Measurements from ENCODE around the gene TNPO3.

The TNPO3 gene

GRCh38 chr7:128988372-128988771 is 66.5 kb downstream of the TNPO3 start:
- peaks cover 49% of the 10 kb centered on the region for H3K36me3 ChIP-seq (ENCODE audit: low read length)

GRCh38 chr7:128986609-128987008 is 68.3 kb downstream of the TNPO3 start:
- no peaks in the 10 kb centered on the region for H3F3A ChIP-seq (ENCODE audit: insufficient read depth)
- no peaks in the 10 kb centered on the region for H3K9me2 ChIP-seq (replicated peaks; ENCODE audit: insufficient read depth, low read length)
- no peak overlapping the region for H3K9ac ChIP-seq (ENCODE audit: low read length)
- no peaks in the 10 kb centered on the region for H4K20me1 ChIP-seq (ENCODE audit: low read depth, low read length)
- H3K79me2 ChIP-seq (ENCODE audit: insufficient read depth, low read length): no peaks in the 10 kb centered on the region
- no peak overlapping the region for H2AFZ ChIP-seq (ENCODE audit: low read depth, low read length, severe bottlenecking)
- no peaks in the 10 kb centered on the region for H3K27me3 ChIP-seq (ENCODE audit: low read length)
- H3K4me2 ChIP-seq (ENCODE audit: low read depth, low read length, poor library complexity, severe bottlenecking): no peak overlapping the region
- TF ChIP-seq EZH2phosphoT487 (conservative IDR thresholded peaks at IDR 0.05; ENCODE audit: low read length) (no peak), CTCF (IDR thresholded peaks at IDR 0.05; ENCODE audit: insufficient read depth, low read length, poor library complexity, severe bottlenecking) (no peak)
- H3K9me3 ChIP-seq (ENCODE audit: insufficient read depth, low read length): no peaks in the 10 kb centered on the region
- H3K36me3 ChIP-seq (ENCODE audit: low read length): peaks cover 44% of the 10 kb centered on the region
- H3K4me3 ChIP-seq (ENCODE audit: insufficient read depth, low read length, poor library complexity, severe bottlenecking): no peak overlapping the region
- H3K27ac ChIP-seq (ENCODE audit: low read depth, low read length): no peak overlapping the region

More at GRCh38 chr7:128988372-128988771, 66.5 kb downstream of the TNPO3 start:
- H3F3A ChIP-seq (ENCODE audit: insufficient read depth): no peaks in the 10 kb centered on the region
- no peak for TF ChIP-seq EZH2phosphoT487 (conservative IDR thresholded peaks at IDR 0.05; ENCODE audit: low read length)
- TF ChIP-seq CTCF (IDR thresholded peaks at IDR 0.05; ENCODE audit: insufficient read depth, low read length, poor library complexity, severe bottlenecking): no peak
- H3K9ac ChIP-seq (ENCODE audit: low read length): no peak overlapping the region
- no peaks in the 10 kb centered on the region for H3K27me3 ChIP-seq (ENCODE audit: low read length)
- no peak overlapping the region for H2AFZ ChIP-seq (ENCODE audit: low read depth, low read length, severe bottlenecking)
- H3K79me2 ChIP-seq (ENCODE audit: insufficient read depth, low read length): no peaks in the 10 kb centered on the region
- H3K9me2 ChIP-seq (replicated peaks; ENCODE audit: insufficient read depth, low read length): no peaks in the 10 kb centered on the region
- H4K20me1 ChIP-seq (ENCODE audit: low read depth, low read length): no peaks in the 10 kb centered on the region
- H3K4me2 ChIP-seq (ENCODE audit: low read depth, low read length, poor library complexity, severe bottlenecking): no peak overlapping the region
- no peaks in the 10 kb centered on the region for H3K9me3 ChIP-seq (ENCODE audit: insufficient read depth, low read length)
- no peak overlapping the region for H3K4me3 ChIP-seq (ENCODE audit: insufficient read depth, low read length, poor library complexity, severe bottlenecking)
- H3K27ac ChIP-seq (ENCODE audit: low read depth, low read length): no peak overlapping the region

- no peak for TF ChIP-seq CTCF (IDR thresholded peaks at IDR 0.05; ENCODE audit: insufficient read depth, low read length, poor library complexity, severe bottlenecking)
- TF ChIP-seq EZH2phosphoT487 (conservative IDR thresholded peaks at IDR 0.05; ENCODE audit: low read length): no peak
- Histone ChIP-seq H3F3A (ENCODE audit: insufficient read depth) (no peaks in the 10 kb centered on the region), H3K36me3 (ENCODE audit: low read length) (peaks cover 39% of the 10 kb centered on the region)
These were observed 69.3 kb downstream of the TNPO3 start for GRCh38 chr7:128985660-128986059.

More at GRCh38 chr7:128985660-128986059, 69.3 kb downstream of the TNPO3 start:
- no peak overlapping the region for H3K4me3 ChIP-seq (ENCODE audit: insufficient read depth, low read length, poor library complexity, severe bottlenecking)
- H4K20me1 ChIP-seq (ENCODE audit: low read depth, low read length): no peaks in the 10 kb centered on the region
- no peak overlapping the region for H3K9ac ChIP-seq (ENCODE audit: low read length)
- H3K79me2 ChIP-seq (ENCODE audit: insufficient read depth, low read length): no peaks in the 10 kb centered on the region
- no peaks in the 10 kb centered on the region for H3K9me3 ChIP-seq (ENCODE audit: insufficient read depth, low read length)
- no peaks in the 10 kb centered on the region for H3K9me2 ChIP-seq (replicated peaks; ENCODE audit: insufficient read depth, low read length)
- H3K27ac ChIP-seq (ENCODE audit: low read depth, low read length): no peak overlapping the region
- H2AFZ ChIP-seq (ENCODE audit: low read depth, low read length, severe bottlenecking): no peak overlapping the region
- no peak overlapping the region for H3K4me2 ChIP-seq (ENCODE audit: low read depth, low read length, poor library complexity, severe bottlenecking)
- H3K27me3 ChIP-seq (ENCODE audit: low read length): no peaks in the 10 kb centered on the region
